HAP-1 (cell line): ENCODE results near the gene LRRC42.
"Not testable (repeated sequence)": the region's sequence is repeated elsewhere in the genome, so short reads cannot be mapped to it uniquely, and the experiment has no call there.

ENCODE experiments used
- DNase-seq, 2 experiments: peaks; one replicate each; pipeline ENCODE4 v3.0.0-alpha.2; 2016 to 2020; ENCODE audit warnings: low spot score in 2 of 2
- H3K27me3 ChIP-seq: fragments of 250-450 bp; sonication (Bioruptor Pico); 2 replicates; pipeline ENCODE4 v1.5.1; 2020; ENCODE audit warnings: low read depth, mild to moderate bottlenecking, moderate library complexity
- H3K36me3 ChIP-seq: fragments of 250-450 bp; sonication (Bioruptor Pico); replicated peaks from 2 replicates; pipeline ENCODE4 v1.5.1; 2020; ENCODE audit warnings: mild to moderate bottlenecking
- H3K4me1 ChIP-seq: fragments of 250-450 bp; sonication (Bioruptor Pico); 2 replicates; pipeline ENCODE4 v1.5.1; 2020; ENCODE audit warnings: mild to moderate bottlenecking
- H3K4me3 ChIP-seq: fragments of 250-450 bp; sonication (Bioruptor Pico); 2 replicates; pipeline ENCODE4 v1.5.1; 2020; ENCODE audit warnings: mild to moderate bottlenecking, moderate library complexity
- H3K9me3 ChIP-seq: fragments of 250-450 bp; sonication (Bioruptor Pico); 2 replicates; pipeline ENCODE4 v1.5.1; 2020; ENCODE audit warnings: mild to moderate bottlenecking, moderate library complexity
- in situ Hi-C: fragments of 300-500 bp; cut with MboI; formaldehyde crosslinking; loops from 3 replicates; pipeline ENCODE4 v1.14.3; 2020; ENCODE audit warnings: low sequenced_read_pairs, inconsistent platforms, mixed read lengths

The LRRC42 gene

GRCh38 chr1:53964109-53964508, 18.0 kb downstream of the LRRC42 start:
- Histone ChIP-seq H3K9me3 (no peaks in the 10 kb centered on the region), H3K36me3 (peaks cover 62% of the 10 kb centered on the region), H3K4me3 (no peak overlapping the region), H3K27me3 (no peaks in the 10 kb centered on the region), H3K4me1 (no peaks in the 10 kb centered on the region)
- in situ Hi-C loops, result loop anchor here (25.0 kb wide), 1 partner anchor 477 kb away; no protein-coding TSS in a partner anchor
- DNase-seq, result no peak

- Histone ChIP-seq H3K4me3 (no peak overlapping the region), H3K4me1 (peaks cover 2% of the 10 kb centered on the region; the same call in 1 of the 2 replicates), H3K27me3 (no peaks in the 10 kb centered on the region), H3K36me3 (peaks cover 63% of the 10 kb centered on the region), H3K9me3 (no peaks in the 10 kb centered on the region)
- in situ Hi-C loops, result loop anchor here (25.0 kb wide), 1 partner anchor 479 kb away; no protein-coding TSS in a partner anchor
- no peak for DNase-seq
Observed at GRCh38 chr1:53966794-53967193, 20.6 kb downstream of the LRRC42 start.

- DNase-seq, result no peak
Observed at GRCh38 chr1:53967409-53968124, 21.4 kb downstream of the LRRC42 start.

GRCh38 chr1:53968125-53968513, 22.0 kb downstream of the LRRC42 start:
- Histone ChIP-seq H3K27me3 (no peaks in the 10 kb centered on the region), H3K4me3 (no peak overlapping the region), H3K4me1 (peaks cover 2% of the 10 kb centered on the region; the same call in 1 of the 2 replicates), H3K9me3 (no peaks in the 10 kb centered on the region), H3K36me3 (peaks cover 50% of the 10 kb centered on the region)
- in situ Hi-C loops, result loop anchor here (25.0 kb wide), 1 partner anchor 481 kb away; no protein-coding TSS in a partner anchor
- DNase-seq, result no peak

More at GRCh38 chr1:53967409-53968124, 21.4 kb downstream of the LRRC42 start:
- H3K4me3 ChIP-seq, result no peak overlapping the region
- no peaks in the 10 kb centered on the region for H3K9me3 ChIP-seq
- peaks cover 2% of the 10 kb centered on the region; the same call in 1 of the 2 replicates for H3K4me1 ChIP-seq
- in situ Hi-C loops, result loop anchor here (25.0 kb wide), 1 partner anchor 480 kb away; no protein-coding TSS in a partner anchor
- no peaks in the 10 kb centered on the region for H3K27me3 ChIP-seq
- H3K36me3 ChIP-seq, result peaks cover 56% of the 10 kb centered on the region

GRCh38 chr1:53969323-53969722, 23.2 kb downstream of the LRRC42 start:
- in situ Hi-C loops, result loop anchor here (25.0 kb wide), 1 partner anchor 482 kb away; no protein-coding TSS in a partner anchor
- not testable (repeated sequence) for H3K4me3 ChIP-seq

GRCh38 chr1:53971718-53972117, 25.6 kb downstream of the LRRC42 start:
- in situ Hi-C loops, result loop anchor here (25.0 kb wide), 1 partner anchor 484 kb away; no protein-coding TSS in a partner anchor
- Histone ChIP-seq H3K9me3 (no peaks in the 10 kb centered on the region), H3K4me3 (no peak overlapping the region), H3K4me1 (peaks cover 2% of the 10 kb centered on the region; the same call in 1 of the 2 replicates), H3K27me3 (no peaks in the 10 kb centered on the region), H3K36me3 (peaks cover 36% of the 10 kb centered on the region)
- DNase-seq, result no peak

More at GRCh38 chr1:53969323-53969722, 23.2 kb downstream of the LRRC42 start:
- H3K4me1 ChIP-seq, H3K27me3 ChIP-seq, H3K9me3 ChIP-seq, DNase-seq: not testable (repeated sequence)
- H3K36me3 ChIP-seq, result peaks cover 44% of the 10 kb centered on the region

- peaks cover 1% of the 10 kb centered on the region; the same call in 1 of the 2 replicates for H3K36me3 ChIP-seq
- no peaks in the 10 kb centered on the region for H3K9me3 ChIP-seq
- no peak overlapping the region for H3K4me3 ChIP-seq
- in situ Hi-C loops, result no loop called here
- peaks cover 2% of the 10 kb centered on the region; the same call in 1 of the 2 replicates for H3K4me1 ChIP-seq
- DNase-seq, result no peak
- no peaks in the 10 kb centered on the region for H3K27me3 ChIP-seq
Observed at GRCh38 chr1:53975861-53976260, 29.7 kb downstream of the LRRC42 start.

- in situ Hi-C loops, result no loop called here
- Histone ChIP-seq H3K36me3 (no peaks in the 10 kb centered on the region), H3K4me1 (no peaks in the 10 kb centered on the region), H3K9me3 (no peaks in the 10 kb centered on the region), H3K4me3 (no peak overlapping the region), H3K27me3 (no peaks in the 10 kb centered on the region)
- no peak for DNase-seq
Observed at GRCh38 chr1:53979712-53980450, 33.7 kb downstream of the LRRC42 start.

GRCh38 chr1:53981220-53981619, 35.1 kb downstream of the LRRC42 start:
- in situ Hi-C loops, result no loop called here
- Histone ChIP-seq H3K27me3 (no peaks in the 10 kb centered on the region), H3K36me3 (no peaks in the 10 kb centered on the region), H3K4me1 (no peaks in the 10 kb centered on the region), H3K4me3 (no peak overlapping the region), H3K9me3 (no peaks in the 10 kb centered on the region)
- DNase-seq, result no peak

- H3K4me3 ChIP-seq, result no peak overlapping the region
- DNase-seq, result peak in 1 of 2 experiments; percentile 42
Observed at GRCh38 chr1:53982034-53982762, 36.0 kb downstream of the LRRC42 start.

GRCh38 chr1:53982763-53983104, 36.6 kb downstream of the LRRC42 start:
- no peak for DNase-seq
- H3K9me3 ChIP-seq, result no peaks in the 10 kb centered on the region

More at GRCh38 chr1:53982034-53982762, 36.0 kb downstream of the LRRC42 start:
- Histone ChIP-seq H3K36me3 (no peaks in the 10 kb centered on the region), H3K4me1 (no peaks in the 10 kb centered on the region), H3K27me3 (no peaks in the 10 kb centered on the region), H3K9me3 (no peaks in the 10 kb centered on the region)
- in situ Hi-C loops, result no loop called here

GRCh38 chr1:53984726-53985125, 38.6 kb downstream of the LRRC42 start:
- DNase-seq, result no peak
- Histone ChIP-seq H3K4me1 (no peaks in the 10 kb centered on the region), H3K9me3 (no peaks in the 10 kb centered on the region), H3K27me3 (no peaks in the 10 kb centered on the region), H3K4me3 (no peak overlapping the region), H3K36me3 (no peaks in the 10 kb centered on the region)
- in situ Hi-C loops, result no loop called here

More at GRCh38 chr1:53982763-53983104, 36.6 kb downstream of the LRRC42 start:
- Histone ChIP-seq H3K36me3 (no peaks in the 10 kb centered on the region), H3K4me1 (no peaks in the 10 kb centered on the region), H3K27me3 (no peaks in the 10 kb centered on the region), H3K4me3 (no peak overlapping the region)
- in situ Hi-C loops, result no loop called here

GRCh38 chr1:53986458-53986857, 40.3 kb downstream of the LRRC42 start:
- Histone ChIP-seq H3K36me3 (no peaks in the 10 kb centered on the region), H3K4me1 (no peaks in the 10 kb centered on the region), H3K9me3 (no peaks in the 10 kb centered on the region), H3K4me3 (no peak overlapping the region), H3K27me3 (no peaks in the 10 kb centered on the region)
- in situ Hi-C loops, result no loop called here
- DNase-seq, result no peak
